HG02763 (cell line): Measurements from ENCODE around the gene DNPH1.

ENCODE experiments used
- ATAC-seq: cut with Tn5 transposase; IDR thresholded peaks from one replicate; pipeline ENCODE4 v1.9.1; 2021; ENCODE audit warnings: mild to moderate bottlenecking, moderate library complexity; ENCODE audit not compliant: unreplicated experiment

The DNPH1 gene, protein sequence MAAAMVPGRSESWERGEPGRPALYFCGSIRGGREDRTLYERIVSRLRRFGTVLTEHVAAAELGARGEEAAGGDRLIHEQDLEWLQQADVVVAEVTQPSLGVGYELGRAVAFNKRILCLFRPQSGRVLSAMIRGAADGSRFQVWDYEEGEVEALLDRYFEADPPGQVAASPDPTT

GRCh38 chr6:43228951-43229802 is at the start of gene DNPH1:
Gene DNPH1 (minus strand): TSS chr6:43229481. CDS start chr6:43229456, 25 bp downstream.
- peak; percentile 77 for ATAC-seq

GRCh38 chr6:43278524-43279078 is 49.3 kb upstream of the DNPH1 start:
- no peak for ATAC-seq

- no peak for ATAC-seq
Observed at GRCh38 chr6:43277643-43278523, 48.6 kb upstream of the DNPH1 start.

DNA sequence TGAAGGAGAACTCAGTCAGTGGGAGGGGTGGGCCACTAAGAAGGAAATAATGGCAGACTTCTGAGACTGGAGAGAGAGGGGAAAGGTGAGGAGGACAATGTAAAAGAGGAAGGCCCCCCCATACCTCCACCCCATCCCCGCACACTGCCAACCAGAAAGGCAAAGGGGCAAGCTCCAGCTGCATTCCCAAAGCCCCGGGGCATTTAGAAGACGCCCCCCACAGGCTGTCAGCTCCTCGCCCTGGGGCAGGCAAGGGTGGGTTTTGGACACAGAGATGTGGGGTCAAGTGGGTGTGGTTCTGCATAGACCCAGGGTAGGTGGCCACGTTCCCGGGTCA is 48.0 kb upstream of the DNPH1 start:
- no peak for ATAC-seq

GRCh38 chr6:43276577-43277305 is 47.5 kb upstream of the DNPH1 start:
- no peak for ATAC-seq

DNA sequence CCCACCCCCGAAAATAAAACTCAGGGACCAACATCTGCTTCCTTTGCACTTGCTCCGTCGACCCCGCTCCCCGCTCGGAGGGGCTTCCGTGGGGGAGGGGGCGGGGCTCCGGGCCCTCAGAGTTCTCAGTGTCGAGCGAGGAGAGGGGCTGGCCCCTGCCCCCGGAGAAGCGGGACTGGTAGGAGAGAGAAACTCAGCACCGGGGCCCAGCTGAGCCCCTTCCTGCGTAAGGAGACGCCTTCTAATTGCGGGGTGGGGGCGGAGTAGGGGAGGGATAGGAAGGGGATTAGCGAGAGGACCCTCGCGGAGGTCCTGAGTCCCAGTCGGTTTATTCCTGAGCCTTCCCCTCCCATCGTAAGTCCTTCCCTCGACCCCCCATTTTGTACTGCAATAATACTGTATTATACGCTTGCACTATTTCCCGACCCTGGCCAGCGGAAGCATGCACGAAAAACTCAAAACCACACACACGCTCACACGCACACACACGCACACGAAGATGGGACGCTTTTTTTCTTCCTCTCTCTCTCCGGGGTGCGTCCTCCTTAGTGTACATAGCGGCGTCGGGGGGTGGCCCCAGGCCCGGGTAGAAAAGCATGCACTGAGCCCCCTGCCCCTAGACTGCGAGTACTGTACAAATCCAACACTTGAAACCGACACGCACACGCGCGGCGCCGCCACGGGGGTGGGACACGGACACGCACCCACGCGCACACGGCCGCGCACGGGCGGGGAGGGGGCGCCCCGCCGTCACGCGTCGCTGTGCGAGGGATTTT is 46.7 kb upstream of the DNPH1 start:
- no peak for ATAC-seq

GRCh38 chr6:43274916-43275597 is 45.8 kb upstream of the DNPH1 start:
- ATAC-seq = no peak

DNA sequence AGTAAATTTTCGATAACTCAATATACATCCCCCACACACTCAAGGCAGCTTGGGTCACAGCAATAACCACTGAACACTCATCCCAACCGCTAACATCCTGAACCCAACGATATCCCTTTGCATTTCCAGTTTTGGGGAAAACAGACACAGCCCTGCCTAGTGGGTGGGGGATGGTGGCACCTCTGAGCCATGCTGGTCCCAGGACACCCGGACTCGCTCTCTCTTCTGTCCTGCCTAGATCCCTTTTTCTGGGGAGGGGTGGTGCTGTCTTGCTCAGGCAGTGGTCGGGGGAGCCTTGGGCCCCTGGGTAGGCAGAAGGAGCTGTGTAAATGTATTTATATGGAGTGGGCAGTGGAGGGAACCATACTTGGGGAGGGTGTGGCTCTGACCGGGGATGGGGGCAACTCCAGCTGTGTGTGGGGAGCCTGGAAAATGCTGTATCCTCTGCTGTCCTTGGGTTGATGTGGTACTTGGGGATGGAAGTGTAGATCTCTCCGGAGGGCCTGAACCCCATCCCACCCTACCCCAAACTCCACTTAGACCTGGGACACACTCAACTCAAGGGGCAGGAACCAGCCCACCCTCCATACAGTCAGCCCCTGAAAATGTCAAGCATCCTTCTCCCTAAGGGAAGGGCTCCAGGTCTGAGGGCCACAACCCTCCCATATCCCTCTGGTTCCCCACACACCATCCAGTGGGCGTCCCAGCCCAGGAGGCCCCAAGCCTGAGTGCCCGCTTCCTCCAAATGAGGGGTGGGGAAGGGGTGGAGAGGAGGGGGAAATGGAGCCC is 45.0 kb upstream of the DNPH1 start:
- no peak for ATAC-seq

GRCh38 chr6:43273707-43274106 is 44.4 kb upstream of the DNPH1 start:
- ATAC-seq = no peak

DNA sequence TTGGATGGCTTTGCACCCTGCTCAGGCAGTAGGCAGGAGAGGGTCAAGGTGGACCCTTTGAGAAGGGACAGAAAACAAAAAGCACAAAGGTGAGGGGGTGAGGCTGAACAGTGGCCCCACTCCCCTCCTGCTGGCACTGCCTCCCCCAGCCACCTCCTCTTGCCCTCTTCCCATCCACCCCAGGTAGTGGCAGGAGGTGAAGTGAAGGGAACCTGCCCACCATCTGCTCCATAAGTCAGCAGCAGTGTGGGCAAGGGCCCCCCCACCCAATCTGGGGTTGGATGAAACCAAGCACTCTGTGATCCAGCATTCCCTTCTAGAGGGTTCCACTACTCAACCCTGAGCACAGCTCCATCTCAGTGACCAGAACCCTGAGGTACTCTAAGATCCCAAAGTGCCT is 42.7 kb upstream of the DNPH1 start:
- no peak for ATAC-seq

DNA sequence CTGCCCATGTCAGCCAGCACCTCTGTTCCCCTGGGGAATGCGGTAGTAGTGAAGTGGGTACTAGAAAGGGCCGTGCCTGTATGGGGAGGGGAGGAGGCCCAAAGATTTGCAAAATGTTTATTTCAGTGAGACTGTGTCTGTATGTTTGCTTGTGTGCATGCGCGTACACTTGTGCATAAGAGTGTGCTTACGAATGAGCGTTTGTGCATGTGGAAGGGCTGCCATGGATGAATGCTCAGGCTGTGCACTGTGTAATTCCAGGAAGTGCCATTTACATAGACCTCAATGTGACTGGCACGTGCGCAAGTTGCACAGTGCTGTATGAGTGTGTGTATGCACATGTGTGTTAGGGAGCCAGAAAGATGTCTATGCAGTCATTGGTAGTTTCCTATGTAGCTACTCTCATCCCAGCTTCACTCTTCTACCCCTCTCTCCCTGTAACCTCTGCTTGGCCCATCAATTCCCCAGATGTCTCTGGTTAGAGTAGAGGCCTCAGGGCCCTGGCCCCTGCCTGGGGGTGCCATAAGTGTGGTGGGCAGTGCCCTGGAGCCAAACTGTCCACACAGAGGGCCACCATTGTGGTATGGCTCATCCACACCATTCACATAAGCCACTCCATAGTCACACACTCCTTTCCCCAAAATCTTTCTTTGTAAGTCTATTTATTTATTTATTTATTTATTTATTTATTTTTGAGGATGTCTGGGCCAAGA is 42.0 kb upstream of the DNPH1 start:
- no peak for ATAC-seq

- ATAC-seq = no peak
Observed at GRCh38 chr6:43269273-43270007, 40.2 kb upstream of the DNPH1 start.

DNA sequence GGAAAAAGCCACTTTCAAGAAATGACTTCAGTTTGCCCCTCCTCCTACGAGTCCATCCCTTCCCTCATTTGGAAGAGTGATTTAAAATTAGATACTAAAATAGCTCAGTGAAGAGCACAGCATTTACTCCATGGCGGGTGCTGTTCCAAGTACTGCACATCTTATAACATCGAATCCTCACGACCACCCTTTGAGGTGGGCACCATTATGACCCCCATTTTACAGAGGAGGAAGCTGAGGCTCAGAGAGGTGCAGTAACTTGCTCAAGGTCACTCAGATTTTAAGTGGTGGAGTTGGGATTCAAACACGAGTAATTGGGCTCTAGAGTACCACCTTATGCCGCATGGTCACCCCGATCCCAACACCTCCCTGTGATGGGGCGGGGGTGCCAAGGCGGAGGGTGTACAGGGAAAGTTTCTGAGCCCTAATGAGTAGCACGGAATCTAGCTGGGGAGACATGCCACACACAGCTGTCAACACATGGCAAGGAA is 39.5 kb upstream of the DNPH1 start:
- ATAC-seq = no peak

GRCh38 chr6:43268355-43268700 is 39.0 kb upstream of the DNPH1 start:
- ATAC-seq = no peak

DNA sequence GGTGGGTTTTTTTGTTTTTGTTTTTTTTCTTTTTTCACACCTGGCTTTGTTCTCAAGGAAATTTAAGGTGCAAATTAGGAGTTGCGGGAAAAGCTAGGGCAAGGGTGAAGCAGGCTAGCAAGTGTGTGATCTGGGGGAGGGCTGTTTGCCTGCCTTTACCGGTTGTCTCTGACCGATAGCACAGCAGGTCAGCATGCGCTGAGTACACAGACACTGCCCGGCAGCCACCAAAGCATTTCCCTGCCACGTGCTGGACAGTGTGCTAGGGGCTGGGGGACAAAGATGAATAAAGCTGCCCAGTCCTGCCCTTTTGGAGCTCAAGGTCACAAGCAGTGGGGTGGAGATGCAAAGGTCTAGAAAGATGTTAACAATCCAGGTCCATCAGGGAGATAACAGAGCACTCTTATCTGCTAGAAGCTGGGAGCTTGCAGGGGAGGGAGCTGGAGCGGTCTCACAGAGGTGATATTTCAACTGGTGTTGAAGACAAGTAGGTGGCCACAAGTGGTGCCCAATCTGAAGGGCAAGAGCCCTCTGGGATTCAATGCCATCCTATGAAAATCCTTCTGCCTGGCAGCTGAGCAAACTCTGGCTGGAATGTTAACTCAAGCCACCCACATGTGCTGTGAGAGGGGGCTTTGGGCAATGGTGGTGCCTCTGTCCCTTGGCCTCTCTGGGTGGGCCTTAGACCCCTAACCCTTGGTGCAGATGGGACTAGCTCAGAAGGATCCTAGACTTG is 38.5 kb upstream of the DNPH1 start:
- no peak for ATAC-seq

GRCh38 chr6:43265564-43265963 is 36.3 kb upstream of the DNPH1 start:
- no peak for ATAC-seq
